Adrenal gland (tissue), 12 donors: ENCODE results near the gene FTL. TPM values are rescaled to one million over a fixed set of nuclear protein-coding genes. Genes with fewer than 3 reads are reported as not detected.

ENCODE experiments used
- DNase-seq, 7 donors: peaks; one replicate each; pipeline ENCODE4 v3.0.0-alpha.2; 2019 to 2020
- H3K27ac ChIP-seq, 5 donors: fragments of 200-600 bp; sonication (generic) in 4 of 5; 1 replicate in 3 of 5; 2 replicates in 2 of 5; pipeline versions ENCODE4 v1.5.1 to v1.8.0; 2016 to 2020; ENCODE audit warnings: mild to moderate bottlenecking in 1 of 5
- H3K27me3 ChIP-seq: fragments of 200-600 bp; 2 replicates; pipeline ENCODE4 v1.8.0; 2021
- H3K36me3 ChIP-seq, 2 donors: fragments of 200-600 bp; replicated peaks in 1 of 2; 1 replicate in 1 of 2; 2 replicates in 1 of 2; pipeline versions ENCODE4 v1.5.1 to v1.8.0; 2018 to 2022
- H3K4me1 ChIP-seq, 2 donors: fragments of 200-600 bp; replicated peaks in 1 of 2; 1 replicate in 1 of 2; 2 replicates in 1 of 2; pipeline versions ENCODE4 v1.5.1 to v1.8.0; 2018 to 2021
- H3K4me3 ChIP-seq, 4 donors: fragments of 200-600 bp; sonication (generic) in 3 of 4; one replicate each; pipeline ENCODE4 v1.5.1; 2016 to 2018
- H3K9me3 ChIP-seq, 3 donors: fragments of 200-600 bp; sonication (generic) in 1 of 3; replicated peaks in 1 of 3; 1 replicate in 2 of 3; 2 replicates in 1 of 3; pipeline versions ENCODE4 v1.5.1 to v1.8.0; 2016 to 2021
- POLR2A ChIP-seq, 2 donors: fragments of 450-650 bp; IDR thresholded peaks; one replicate each; pipeline ENCODE4 v1.6.1; 2017; ENCODE audit warnings: antibody characterized with exemption in 2 of 2, mild to moderate bottlenecking in 2 of 2, moderate library complexity in 1 of 2
- WGBS, 4 donors: extraction: QIAGEN DNeasy Blood & Tissue Kit in 2 of 4; methylation state at CpG; one replicate each; pipeline versions ENCODE4 v1.1.5 to v1.1.7; 2013 to 2017; 5-methylcytosine and 5-hydroxymethylcytosine counted together
- intact Hi-C, 2 donors: fragments of 100-400 bp; cut with DNase I; formaldehyde crosslinking; loops; one replicate each; pipeline versions ENCODE4 v1.14.1 to v1.15.0; 2022 to 2023
- polyA plus RNA-seq, 3 donors: library from polyadenylated mRNA; stranded (reverse); fragments of 200-250 nt in 2 of 3; fragments of 350-450 nt in 1 of 3; fragmentation: Illumina TruSeq in 1 of 3; extraction: RNeasy Lipid Tissue Mini Kit (QIAGEN cat#74804) in 1 of 3; gene quantifications; one replicate each; pipeline ENCODE4 v1.2.3, GENCODE V29; 2013 to 2014
- total RNA-seq, 9 donors: library from RNA; depleted of rRNA in 4 of 9; stranded (reverse); fragments of >200 nt in 4 of 9; fragments of 120-200 nt in 1 of 9; fragmentation: NEBNext Ultra II Directional in 1 of 9; extraction: Animal tissue kit (Norgen Biotek cat#: 25700) in 1 of 9; gene quantifications; one replicate each; pipeline versions ENCODE4 v1.1.0 to v1.2.4, GENCODE V29; 2013 to 2023
- TF ChIP-seq, protein P1 (sequence below), 6 experiments: fragments of 450-650 bp in 4 of 6; fragments of 200-600 bp in 2 of 6; sonication (generic) in 1 of 6; IDR thresholded peaks; 1 replicate in 5 of 6; 2 replicates in 1 of 6; pipeline versions ENCODE4 v1.5.1 to v1.8.0; 2016 to 2021; ENCODE audit warnings: antibody characterized with exemption in 6 of 6, mild to moderate bottlenecking in 2 of 6, moderate library complexity in 1 of 6
- donor health status: healthy with polysubstance abuse.
- donor health status: Bipolar disorder and iron deficiency.
- donor health status: DM: yes; HTN: yes; CAD: no.
- donor health status: DM: no; HTN: no; CAD: no.
- donor health status: DM: no; HTN: no; CAD: no.
- donor health status: DM: yes; HTN: yes; CAD: no.

The FTL gene
- total and polyA plus RNA-seq, 12 donors = 2,288 to 11,726 (median 4,068) TPM

DNA sequence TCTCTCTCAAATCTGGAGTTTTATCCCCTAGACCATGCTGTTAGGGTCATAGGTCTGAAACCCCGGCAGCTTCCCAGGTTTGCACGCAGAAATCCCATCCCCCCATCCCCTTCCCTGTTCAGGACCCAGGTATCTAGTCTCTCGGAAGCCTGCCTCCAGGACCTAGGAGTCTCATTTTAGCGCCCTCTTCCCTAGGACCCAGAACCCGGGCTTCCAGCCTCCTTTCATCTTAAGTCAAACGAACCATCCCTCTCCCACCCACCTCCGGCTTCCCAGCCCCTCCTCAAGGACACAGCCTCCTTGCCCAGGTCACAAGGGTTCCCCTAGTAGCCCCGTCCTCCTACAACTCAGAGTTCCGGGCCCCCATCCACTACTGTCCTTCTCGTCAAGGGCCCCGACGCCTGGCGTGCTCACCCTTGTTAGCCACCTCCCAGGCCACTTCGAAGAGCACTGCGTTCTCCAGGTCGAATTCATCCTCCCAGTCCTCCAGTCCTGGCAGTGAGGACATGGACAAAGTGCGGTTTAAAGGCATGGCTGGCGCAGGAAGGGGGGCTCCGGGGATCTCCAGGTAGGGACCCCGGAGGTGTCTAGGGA is 27.6 kb downstream of the FTL start:
- no peak for TF ChIP-seq POLR2A (IDR thresholded peaks at IDR 0.05)
- TF ChIP-seq, protein P1, sequence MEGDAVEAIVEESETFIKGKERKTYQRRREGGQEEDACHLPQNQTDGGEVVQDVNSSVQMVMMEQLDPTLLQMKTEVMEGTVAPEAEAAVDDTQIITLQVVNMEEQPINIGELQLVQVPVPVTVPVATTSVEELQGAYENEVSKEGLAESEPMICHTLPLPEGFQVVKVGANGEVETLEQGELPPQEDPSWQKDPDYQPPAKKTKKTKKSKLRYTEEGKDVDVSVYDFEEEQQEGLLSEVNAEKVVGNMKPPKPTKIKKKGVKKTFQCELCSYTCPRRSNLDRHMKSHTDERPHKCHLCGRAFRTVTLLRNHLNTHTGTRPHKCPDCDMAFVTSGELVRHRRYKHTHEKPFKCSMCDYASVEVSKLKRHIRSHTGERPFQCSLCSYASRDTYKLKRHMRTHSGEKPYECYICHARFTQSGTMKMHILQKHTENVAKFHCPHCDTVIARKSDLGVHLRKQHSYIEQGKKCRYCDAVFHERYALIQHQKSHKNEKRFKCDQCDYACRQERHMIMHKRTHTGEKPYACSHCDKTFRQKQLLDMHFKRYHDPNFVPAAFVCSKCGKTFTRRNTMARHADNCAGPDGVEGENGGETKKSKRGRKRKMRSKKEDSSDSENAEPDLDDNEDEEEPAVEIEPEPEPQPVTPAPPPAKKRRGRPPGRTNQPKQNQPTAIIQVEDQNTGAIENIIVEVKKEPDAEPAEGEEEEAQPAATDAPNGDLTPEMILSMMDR (IDR thresholded peaks at IDR 0.05) = no peak
- intact Hi-C loops = no loop called here
- Histone ChIP-seq H3K4me1 (peaks cover 18 to 27% of the 10 kb centered on the region in 2 donors), H3K4me3 (peak overlapping the region; percentile 1 to 91 (median 50)), H3K9me3 (no peaks in the 10 kb centered on the region), H3K27ac (peak overlapping the region; percentile 70 to 96 (median 88)), H3K27me3 (no peaks in the 10 kb centered on the region), H3K36me3 (peaks cover 0 to 20% of the 10 kb centered on the region in 2 donors)
- peak in 4 of 7 donors; percentile 33 to 68 (median 52) for DNase-seq
- WGBS, 4 donors = 0 to 2% (median 1%) methylated on average over 16 to 20 of the region's 20 CpGs

DNA sequence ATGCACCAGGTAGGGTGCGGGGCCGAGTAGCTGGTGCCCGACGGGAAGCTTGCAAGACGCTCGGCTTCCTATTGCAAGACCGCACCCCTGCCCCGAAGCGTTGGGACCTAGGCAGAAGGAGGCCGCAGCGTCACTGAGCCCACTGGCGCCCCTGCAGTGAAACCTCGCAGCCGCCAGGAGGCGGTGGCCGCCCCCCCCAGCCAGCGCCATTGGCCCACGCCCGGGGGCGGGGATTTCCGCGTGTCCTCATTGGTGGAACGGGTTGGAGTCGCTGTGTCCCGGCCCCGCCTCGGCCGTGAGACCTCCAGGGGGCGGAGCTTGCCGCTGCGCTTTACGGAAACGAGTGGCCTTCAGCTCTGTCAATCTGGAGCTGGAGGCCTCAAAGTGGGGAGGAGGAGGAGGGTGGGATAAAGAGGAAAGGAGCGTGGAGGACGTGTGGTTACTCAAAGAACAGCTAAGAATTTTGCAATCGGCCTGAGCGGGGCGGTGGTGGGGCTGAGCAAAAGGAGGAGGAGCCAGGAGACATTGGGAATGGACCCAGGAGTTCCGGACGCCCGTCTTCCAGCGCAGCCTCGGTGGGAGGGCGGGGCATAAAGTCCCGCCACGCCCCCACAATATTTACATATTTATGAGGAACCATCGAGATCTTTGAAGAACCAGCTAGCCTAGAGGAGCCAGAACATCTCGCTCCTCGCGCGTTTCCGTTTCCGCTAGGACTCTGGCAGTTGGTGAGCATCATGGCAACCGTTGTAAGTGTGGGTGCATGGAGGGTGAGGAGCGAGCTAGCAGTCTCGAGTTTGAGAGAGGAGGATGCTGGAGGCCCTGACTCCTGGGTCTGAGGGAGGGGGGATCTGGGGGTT is 28.3 kb downstream of the FTL start, which contains the start of the genes GYS1 and RUVBL2:
Gene GYS1 (minus strand): TSS at position 135 of the 860 bp plus-strand sequence. CDS start 197 bp downstream, outside the sequence.
Gene RUVBL2 (plus strand): TSS at position 713 of the 860 bp plus-strand sequence. CDS start 25 bp downstream, at position 738.
- intact Hi-C loops = no loop called here
- Histone ChIP-seq H3K27me3 (no peaks in the 10 kb centered on the region), H3K36me3 (peaks cover 0 to 13% of the 10 kb centered on the region in 2 donors), H3K4me1 (peaks cover 18 to 27% of the 10 kb centered on the region in 2 donors), H3K27ac (peak within 1 kb of the TSS; percentile 71 to 96 (median 88)), H3K9me3 (no peaks in the 10 kb centered on the region), H3K4me3 (peak within 1 kb of the TSS; percentile 1 to 91 (median 50))
- 0 to 2% (median 0%) methylated on average over 13 to 56 of the region's 56 CpGs for WGBS, 4 donors
- TF ChIP-seq, protein P1 (IDR thresholded peaks at IDR 0.05) = peak; percentile 95 to 99 (median 98)
- peak; percentile 73 to 88 for TF ChIP-seq POLR2A (IDR thresholded peaks at IDR 0.05)
- peak; percentile 99 to 100 (median 100) for DNase-seq

DNA sequence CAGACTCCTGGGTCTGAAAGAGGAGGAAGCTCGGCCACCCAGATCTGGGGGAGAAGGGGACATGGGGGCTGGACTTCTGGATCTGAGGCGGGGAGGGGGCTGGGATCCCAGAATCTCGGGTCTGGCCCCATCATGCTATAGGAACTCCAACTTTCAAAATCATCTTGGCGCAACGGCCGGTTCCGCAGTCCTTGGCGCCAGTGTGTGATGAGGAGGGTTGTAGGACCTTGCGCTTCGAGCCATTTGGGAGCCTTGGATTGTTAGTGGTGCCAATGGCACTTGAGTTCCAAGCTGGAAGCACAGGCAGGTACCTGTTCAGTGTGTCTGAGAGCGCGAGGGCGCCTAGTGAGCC is 28.9 kb downstream of the FTL start:
- 0 to 4% (median 1%) methylated on average over 9 to 13 of the region's 13 CpGs for WGBS, 4 donors
- Histone ChIP-seq H3K27me3 (no peaks in the 10 kb centered on the region), H3K4me1 (peaks cover 18 to 27% of the 10 kb centered on the region in 2 donors), H3K9me3 (no peaks in the 10 kb centered on the region), H3K4me3 (peak overlapping the region in 2 of 4 donors; percentile 32 to 91), H3K36me3 (peaks cover 0 to 7% of the 10 kb centered on the region in 2 donors), H3K27ac (peak overlapping the region in 4 of 5 donors; percentile 47 to 96 (median 83))
- TF ChIP-seq POLR2A (IDR thresholded peaks at IDR 0.05) = no peak
- TF ChIP-seq, protein P1 (IDR thresholded peaks at IDR 0.05) = no peak
- no peak for DNase-seq
- intact Hi-C loops = no loop called here

DNA sequence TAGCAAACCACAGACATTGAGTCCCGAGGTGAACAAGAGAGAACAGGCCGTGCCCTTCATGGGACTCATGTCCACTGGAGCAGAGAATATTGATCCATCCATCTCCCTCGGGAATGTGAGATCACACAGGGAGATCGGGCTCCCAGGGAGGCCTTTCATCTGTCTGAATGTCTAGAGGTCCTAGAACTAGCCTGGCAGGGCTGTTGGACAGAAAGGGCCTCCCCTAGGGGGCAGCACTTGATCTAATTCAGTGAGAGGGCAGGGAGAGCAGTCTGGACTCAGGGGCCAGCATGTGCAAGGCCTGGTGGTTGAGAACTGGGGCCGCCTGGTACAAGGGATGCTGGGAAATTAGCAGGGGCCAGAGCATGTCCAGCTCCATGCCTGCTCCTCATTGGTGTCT is 32.9 kb downstream of the FTL start:
- H3K27me3 ChIP-seq = no peaks in the 10 kb centered on the region
- DNase-seq = peak in 3 of 7 donors; percentile 49 to 62 (median 57)
- peaks cover 0 to 12% of the 10 kb centered on the region in 2 donors for H3K4me1 ChIP-seq
- TF ChIP-seq POLR2A (IDR thresholded peaks at IDR 0.05) = no peak
- TF ChIP-seq, protein P1 (IDR thresholded peaks at IDR 0.05) = peak in 4 of 6 experiments; percentile 19 to 42 (median 24)
- no peak overlapping the region for H3K27ac ChIP-seq
- WGBS, 4 donors = 62 to 72% (median 70%) methylated on average over 3 to 5 of the region's 5 CpGs
- H3K9me3 ChIP-seq = no peaks in the 10 kb centered on the region
- peaks cover 0 to 6% of the 10 kb centered on the region in 2 donors for H3K36me3 ChIP-seq
- intact Hi-C loops = no loop called here
- no peak overlapping the region for H3K4me3 ChIP-seq
